MG63 (cell line): ENCODE results near the gene ADAMTS3. TPM values are rescaled to one million over a fixed set of nuclear protein-coding genes. Genes with fewer than 3 reads are reported as not detected.
A peak's percentile ranks its signal among the peaks of the same experiment; 100 is the strongest.

ENCODE experiments used
- DNase-seq: peaks from one replicate; pipeline ENCODE4 v3.0.0-alpha.2; 2020
- H3K27me3 ChIP-seq: fragments of 250-450 bp; sonication (Bioruptor Pico); 2 replicates; pipeline ENCODE4 v1.5.1; 2020; ENCODE audit warnings: mild to moderate bottlenecking, moderate library complexity
- H3K36me3 ChIP-seq: fragments of 250-450 bp; sonication (Bioruptor Pico); 2 replicates; pipeline ENCODE4 v1.5.1; 2020; ENCODE audit warnings: mild to moderate bottlenecking, moderate library complexity
- H3K4me3 ChIP-seq: fragments of 250-450 bp; sonication (Bioruptor Pico); 2 replicates; pipeline ENCODE4 v1.5.1; 2020; ENCODE audit warnings: mild to moderate bottlenecking, moderate library complexity
- H3K9me3 ChIP-seq: fragments of 250-450 bp; sonication (Bioruptor Pico); 2 replicates; pipeline ENCODE4 v1.5.1; 2020; ENCODE audit warnings: mild to moderate bottlenecking, moderate library complexity
- total RNA-seq: library from RNA; depleted of rRNA; stranded (reverse); fragments of >200 nt; shearing (Covaris generic); gene quantifications from 2 replicates; pipeline ENCODE4 v1.2.3, GENCODE V29; 2014; ENCODE audit warnings: low replicate concordance

Gene ADAMTS3
- total RNA-seq, 1 experiment from 2014 or later, result 7.1 TPM

DNA sequence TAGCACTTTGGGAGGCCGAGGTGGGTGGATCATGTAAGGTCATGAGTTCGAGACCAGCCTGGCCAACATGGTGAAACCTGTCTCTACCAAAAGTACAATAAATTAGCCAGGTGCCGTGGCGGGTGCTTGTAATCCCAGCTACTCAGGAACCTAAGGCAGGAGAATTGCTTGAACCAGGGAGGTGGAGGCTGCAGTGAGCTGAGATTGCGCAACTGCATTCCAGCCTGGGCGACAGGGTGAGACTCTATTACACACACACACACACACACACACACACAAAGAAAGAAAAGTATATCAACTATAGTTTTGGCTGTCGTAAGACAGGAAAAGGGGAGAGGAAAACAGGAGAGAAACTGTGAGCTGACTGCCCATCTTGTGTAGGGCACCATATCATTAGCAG is 171.7 kb downstream of the ADAMTS3 start:
- DNase-seq, result no peak
- Histone ChIP-seq H3K4me3 (no peak overlapping the region), H3K27me3 (no peaks in the 10 kb centered on the region), H3K36me3 (no peaks in the 10 kb centered on the region), H3K9me3 (no peaks in the 10 kb centered on the region)

DNA sequence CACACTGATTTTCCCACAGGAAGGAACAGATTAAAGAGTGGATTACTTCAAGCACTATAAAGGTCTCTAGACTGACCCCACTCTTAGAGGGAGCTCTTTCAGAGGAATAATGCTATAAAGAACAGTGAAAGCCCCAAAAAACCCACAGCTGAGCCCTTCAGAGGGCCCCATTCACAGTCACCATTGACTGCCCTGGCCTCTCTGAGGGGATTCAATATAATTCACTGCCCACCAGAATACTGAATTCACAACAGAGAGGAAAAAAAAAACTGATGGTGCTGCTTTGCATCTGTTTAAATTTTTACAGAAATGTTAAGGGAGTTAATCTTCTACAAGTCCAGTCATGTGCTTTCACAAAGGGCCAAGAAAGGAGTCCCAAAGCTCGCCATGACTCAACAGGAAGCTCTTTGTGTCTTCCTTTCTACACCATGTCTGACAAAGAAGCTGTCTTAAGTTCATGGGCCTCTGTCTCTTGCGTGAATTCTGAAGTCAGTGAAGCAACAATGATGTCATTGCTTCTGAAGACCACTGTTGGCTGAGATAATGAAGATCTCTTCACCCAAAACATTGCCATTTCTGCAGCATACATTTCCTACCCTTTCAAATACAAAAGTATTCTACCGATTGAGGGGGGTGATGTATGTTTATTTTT is 174.9 kb downstream of the ADAMTS3 start:
- no peaks in the 10 kb centered on the region for H3K36me3 ChIP-seq
- no peak overlapping the region for H3K4me3 ChIP-seq
- no peaks in the 10 kb centered on the region for H3K27me3 ChIP-seq
- no peaks in the 10 kb centered on the region for H3K9me3 ChIP-seq
- DNase-seq, result no peak

DNA sequence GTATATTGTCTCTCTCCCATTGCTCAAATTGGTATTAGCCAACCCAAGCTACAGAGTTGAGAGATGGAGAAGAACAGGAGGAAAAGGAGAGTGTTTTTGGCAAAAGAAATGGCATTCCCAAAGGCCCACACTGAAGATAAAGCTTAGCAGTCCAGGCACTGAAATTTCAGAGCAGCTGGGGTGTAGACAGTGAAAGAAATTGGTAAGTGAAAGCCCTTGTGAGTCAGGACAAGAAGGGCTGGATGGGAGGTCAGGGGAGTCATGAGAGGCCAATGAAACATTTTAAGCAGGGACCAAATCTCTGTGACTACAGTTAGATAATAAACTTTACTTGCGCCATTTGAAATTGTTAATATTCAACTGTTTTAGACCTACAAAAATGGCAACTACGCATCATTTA is 177.7 kb downstream of the ADAMTS3 start:
- no peaks in the 10 kb centered on the region for H3K36me3 ChIP-seq
- H3K4me3 ChIP-seq, result no peak overlapping the region
- no peak for DNase-seq
- no peaks in the 10 kb centered on the region for H3K27me3 ChIP-seq
- H3K9me3 ChIP-seq, result no peaks in the 10 kb centered on the region

DNA sequence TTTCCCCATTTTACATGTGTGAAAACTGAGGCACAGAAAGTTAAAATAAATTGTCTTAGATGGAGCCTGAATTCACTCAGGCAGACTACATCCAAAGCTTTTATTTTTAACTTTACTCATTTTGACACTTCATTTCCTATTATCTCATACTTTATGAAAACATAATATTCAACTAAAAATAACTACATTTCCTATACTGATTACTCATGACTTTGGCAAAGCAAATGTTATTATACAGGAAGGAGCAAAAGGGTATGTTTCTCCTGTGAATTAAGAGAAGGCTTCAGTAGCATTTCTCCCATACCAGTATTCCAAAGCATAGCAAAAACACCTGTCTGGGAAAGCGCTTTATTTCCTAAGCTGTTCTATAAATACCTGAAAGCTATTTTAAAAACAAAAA is 178.6 kb downstream of the ADAMTS3 start:
- Histone ChIP-seq H3K27me3 (no peaks in the 10 kb centered on the region), H3K4me3 (no peak overlapping the region), H3K36me3 (no peaks in the 10 kb centered on the region), H3K9me3 (no peaks in the 10 kb centered on the region)
- DNase-seq, result no peak

DNA sequence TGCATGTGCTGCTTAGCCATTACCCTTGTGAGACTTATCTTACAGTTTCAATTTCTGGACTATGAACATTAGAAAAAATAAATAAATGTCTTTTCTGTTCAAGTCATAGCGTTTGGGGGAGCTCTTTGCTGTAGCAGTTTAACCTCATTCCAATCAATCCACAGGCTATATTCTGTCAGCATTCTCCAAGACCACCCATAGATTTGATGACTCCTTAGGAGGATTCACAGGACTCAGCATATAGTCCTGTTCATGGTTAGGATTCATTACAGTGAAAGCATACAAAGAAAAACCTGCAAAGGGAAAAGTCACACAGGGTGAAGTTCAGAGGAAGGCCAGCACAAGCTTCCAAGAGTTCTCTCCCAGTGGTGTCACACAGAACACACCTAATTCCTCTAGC is 180.5 kb downstream of the ADAMTS3 start:
- Histone ChIP-seq H3K9me3 (peaks cover 2% of the 10 kb centered on the region; the same call in 1 of the 2 replicates), H3K27me3 (no peaks in the 10 kb centered on the region), H3K4me3 (no peak overlapping the region), H3K36me3 (no peaks in the 10 kb centered on the region)
- DNase-seq, result no peak

DNA sequence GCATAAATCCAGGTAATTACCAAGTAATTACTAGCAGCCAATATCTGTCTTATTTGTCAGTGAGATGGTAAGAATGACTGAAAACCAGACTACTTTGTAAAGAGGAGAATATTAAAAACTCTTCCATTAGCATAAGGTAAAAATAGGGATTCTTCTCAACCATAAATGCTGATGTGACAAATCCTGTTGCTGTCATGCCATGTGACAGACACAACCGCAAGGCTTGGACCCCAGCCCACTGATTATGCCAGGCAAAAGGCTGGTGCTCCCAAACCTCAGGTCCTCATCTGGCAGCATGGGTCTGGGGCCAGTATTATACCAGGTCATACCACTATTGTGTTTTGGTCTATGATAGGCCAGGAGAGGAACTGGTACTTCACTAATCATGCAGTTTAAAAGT is 181.1 kb downstream of the ADAMTS3 start:
- Histone ChIP-seq H3K4me3 (no peak overlapping the region), H3K36me3 (no peaks in the 10 kb centered on the region), H3K27me3 (no peaks in the 10 kb centered on the region), H3K9me3 (peaks cover 2% of the 10 kb centered on the region; the same call in 1 of the 2 replicates)
- DNase-seq, result peak; percentile 9

DNA sequence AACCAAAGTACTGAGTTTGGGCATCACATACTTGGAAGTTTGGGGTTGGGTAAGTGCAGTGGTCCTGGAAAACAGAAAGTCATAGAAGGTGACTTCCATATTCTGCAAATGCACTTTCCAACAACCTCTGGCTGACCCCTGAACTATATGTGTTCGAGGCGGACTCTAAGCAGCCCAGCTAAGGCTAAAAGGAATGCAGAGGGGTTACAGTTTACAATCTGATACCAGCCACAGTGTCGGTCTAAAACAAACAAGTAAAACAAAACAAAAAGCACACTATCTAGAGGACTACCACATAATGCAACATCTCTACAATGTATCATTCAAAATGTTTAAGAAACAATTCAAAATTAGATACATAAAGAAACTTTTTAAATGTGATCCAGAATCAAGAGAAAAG is 185.6 kb downstream of the ADAMTS3 start:
- peaks cover 2% of the 10 kb centered on the region; the same call in 1 of the 2 replicates for H3K9me3 ChIP-seq
- DNase-seq, result no peak
- H3K36me3 ChIP-seq, result 0 out of 2 replicates have a peak, but pooled peaks cover 1% of the 10 kb centered on the region
- H3K4me3 ChIP-seq, result no peak overlapping the region
- H3K27me3 ChIP-seq, result no peaks in the 10 kb centered on the region

DNA sequence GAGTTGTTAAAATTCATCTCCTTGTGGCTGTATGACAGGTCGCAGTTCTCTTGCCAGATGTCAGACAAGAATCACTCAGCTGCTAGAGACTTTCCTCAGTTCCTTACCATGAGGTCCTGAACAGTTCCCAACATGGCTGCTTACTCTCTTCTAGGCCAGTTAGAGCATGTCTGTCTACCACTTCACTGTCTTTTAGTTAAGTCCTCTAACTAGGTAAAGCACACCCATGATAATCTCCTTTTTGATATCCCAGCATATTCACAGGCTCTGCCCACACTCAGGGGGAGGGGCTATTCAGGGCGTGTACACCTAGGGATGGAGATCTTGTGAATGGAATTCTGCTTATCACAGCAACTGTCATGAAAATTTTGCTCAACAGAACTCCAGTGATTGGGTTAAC is 190.1 kb downstream of the ADAMTS3 start:
- no peak for DNase-seq
- peaks cover 5% of the 10 kb centered on the region; the same call in 1 of the 2 replicates for H3K36me3 ChIP-seq
- H3K9me3 ChIP-seq, result peaks cover 6% of the 10 kb centered on the region; the same call in 1 of the 2 replicates
- no peaks in the 10 kb centered on the region for H3K27me3 ChIP-seq
- H3K4me3 ChIP-seq, result no peak overlapping the region

DNA sequence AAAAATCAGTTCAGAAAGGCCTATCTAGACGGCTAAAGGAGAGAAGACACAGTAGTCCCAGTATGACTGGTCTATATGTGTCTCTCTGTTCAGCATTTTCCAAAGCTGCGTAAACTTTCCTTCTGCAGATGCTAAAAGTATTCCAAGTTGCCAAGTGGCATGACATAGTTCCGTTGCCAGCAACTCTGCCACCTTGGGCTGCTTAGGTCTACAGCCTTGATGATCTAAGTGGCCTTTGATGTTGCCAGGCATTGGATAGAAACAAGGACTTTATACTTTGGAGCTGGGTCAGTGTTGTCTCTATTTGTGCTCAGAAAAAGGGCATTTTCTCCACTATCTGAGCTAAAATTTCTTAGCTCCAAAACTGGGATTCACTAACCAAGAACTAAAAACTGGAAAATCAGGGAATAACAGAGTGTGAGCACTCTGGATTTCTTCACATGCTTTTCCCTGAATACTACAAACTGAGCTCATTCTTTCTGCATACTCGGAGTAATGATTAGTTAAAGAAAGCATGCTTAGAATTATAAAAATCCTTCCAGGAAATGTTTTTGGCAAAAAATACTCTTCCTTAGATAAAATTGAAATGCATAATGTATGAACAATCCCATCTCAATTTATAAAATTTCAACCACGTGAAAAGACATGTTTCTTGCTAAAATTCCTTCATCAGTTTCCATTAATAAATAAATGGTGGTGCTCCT is 191.4 kb downstream of the ADAMTS3 start:
- Histone ChIP-seq H3K9me3 (peaks cover 4% of the 10 kb centered on the region; the same call in 1 of the 2 replicates), H3K36me3 (peaks cover 5% of the 10 kb centered on the region; the same call in 1 of the 2 replicates), H3K27me3 (no peaks in the 10 kb centered on the region), H3K4me3 (no peak overlapping the region)
- DNase-seq, result peak; percentile 13

DNA sequence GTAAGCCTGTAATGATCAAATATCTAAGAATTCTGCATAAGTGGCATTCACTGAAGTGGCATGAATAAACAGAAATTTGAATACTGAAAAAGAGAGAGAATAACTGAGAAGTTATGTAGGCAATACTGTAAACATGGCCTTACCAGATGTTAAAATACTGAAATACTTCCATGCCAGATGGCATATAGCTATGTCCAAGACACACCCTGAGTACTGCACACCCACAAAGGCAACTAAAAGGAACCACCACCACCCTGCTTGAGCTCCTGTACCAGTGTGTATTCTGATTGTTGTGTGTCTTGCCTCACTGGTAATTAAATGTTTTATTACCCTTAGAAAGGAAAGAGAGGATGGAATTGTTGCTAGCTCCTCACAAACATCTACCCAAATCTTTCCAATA is 192.1 kb downstream of the ADAMTS3 start:
- no peaks in the 10 kb centered on the region for H3K27me3 ChIP-seq
- peak; percentile 11 for DNase-seq
- H3K9me3 ChIP-seq, result peaks cover 4% of the 10 kb centered on the region; the same call in 1 of the 2 replicates

DNA sequence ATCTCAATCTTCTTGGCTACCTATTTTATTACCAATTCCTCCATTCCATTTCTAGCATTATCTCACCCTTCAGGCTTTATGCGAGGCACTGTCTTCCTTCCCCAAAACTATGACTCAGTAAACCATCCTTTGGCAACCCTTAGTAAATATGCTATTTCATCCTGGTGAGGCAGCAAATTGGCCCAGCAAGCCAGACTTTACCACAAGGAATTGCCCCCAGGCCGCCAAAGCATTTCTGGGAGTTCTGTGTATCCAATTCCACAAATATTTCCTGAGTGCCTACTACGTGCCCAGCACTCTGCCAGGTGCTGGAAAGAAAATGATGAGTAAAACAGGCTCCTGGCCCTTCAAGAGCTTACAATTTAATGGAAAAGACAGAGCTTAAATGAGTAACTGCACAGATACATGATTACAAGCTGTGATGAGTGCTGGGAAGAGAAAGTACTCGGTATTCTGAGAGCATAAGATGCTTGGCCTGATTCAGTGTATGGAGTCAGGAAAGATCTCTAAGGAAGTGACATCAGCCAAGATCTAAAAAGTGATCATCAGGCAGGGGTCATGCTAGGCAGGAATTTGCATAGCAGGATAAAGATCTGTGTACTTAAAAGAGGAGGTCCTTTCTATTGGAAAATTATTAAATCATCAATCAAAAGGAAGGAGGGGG is 193.8 kb downstream of the ADAMTS3 start:
- peaks cover 6% of the 10 kb centered on the region for H3K9me3 ChIP-seq
- H3K4me3 ChIP-seq, result no peak overlapping the region
- peaks cover 5% of the 10 kb centered on the region; the same call in 1 of the 2 replicates for H3K36me3 ChIP-seq
- no peaks in the 10 kb centered on the region for H3K27me3 ChIP-seq
- peak; percentile 92 for DNase-seq

More for the DNA sequence above, 192.1 kb downstream of the ADAMTS3 start:
- Histone ChIP-seq H3K4me3 (no peak overlapping the region), H3K36me3 (peaks cover 5% of the 10 kb centered on the region; the same call in 1 of the 2 replicates)

DNA sequence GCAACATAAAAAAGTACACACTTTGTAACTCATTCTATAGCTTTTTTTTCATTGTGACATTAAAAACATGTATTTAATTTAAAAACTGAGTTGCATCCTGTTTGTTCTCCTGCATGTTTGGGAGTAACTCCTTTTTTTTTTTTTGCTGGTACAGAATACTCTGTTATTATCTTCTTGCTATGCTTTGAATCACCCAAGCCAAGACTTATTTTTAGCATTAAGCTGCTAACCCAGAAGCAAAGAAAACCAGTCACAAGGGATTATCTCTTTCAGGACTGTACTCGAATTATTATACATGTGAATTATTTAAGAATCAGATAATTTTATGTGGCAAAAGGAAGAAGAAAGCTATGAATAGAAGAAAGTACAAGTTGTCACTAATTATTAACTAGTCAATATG is 194.9 kb downstream of the ADAMTS3 start:
- no peaks in the 10 kb centered on the region for H3K27me3 ChIP-seq
- H3K4me3 ChIP-seq, result no peak overlapping the region
- H3K9me3 ChIP-seq, result peaks cover 6% of the 10 kb centered on the region
- peaks cover 5% of the 10 kb centered on the region; the same call in 1 of the 2 replicates for H3K36me3 ChIP-seq
- DNase-seq, result no peak

DNA sequence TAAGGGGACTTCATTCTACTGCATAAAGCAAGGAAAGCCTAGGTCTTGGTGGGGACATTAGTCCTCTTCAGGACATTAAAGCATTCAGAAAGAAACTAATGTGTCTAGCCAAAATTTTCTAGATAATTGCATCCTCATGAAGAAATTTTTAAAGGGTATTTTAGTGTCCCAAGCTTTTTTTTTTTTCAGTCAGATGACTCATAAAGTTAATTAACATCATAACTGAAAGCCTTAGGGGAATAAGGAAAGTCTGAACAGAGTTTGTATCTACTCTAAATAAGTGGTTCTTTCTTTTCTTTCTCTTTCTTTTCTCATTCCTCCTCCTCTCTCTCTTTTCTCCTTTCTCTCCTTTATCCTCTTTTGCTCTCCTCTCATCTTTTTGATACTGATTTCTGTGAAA is 202.4 kb downstream of the ADAMTS3 start:
- H3K36me3 ChIP-seq, result no peaks in the 10 kb centered on the region
- H3K4me3 ChIP-seq, result no peak overlapping the region
- no peak for DNase-seq
- H3K9me3 ChIP-seq, result peaks cover 2% of the 10 kb centered on the region; the same call in 1 of the 2 replicates
- no peaks in the 10 kb centered on the region for H3K27me3 ChIP-seq

DNA sequence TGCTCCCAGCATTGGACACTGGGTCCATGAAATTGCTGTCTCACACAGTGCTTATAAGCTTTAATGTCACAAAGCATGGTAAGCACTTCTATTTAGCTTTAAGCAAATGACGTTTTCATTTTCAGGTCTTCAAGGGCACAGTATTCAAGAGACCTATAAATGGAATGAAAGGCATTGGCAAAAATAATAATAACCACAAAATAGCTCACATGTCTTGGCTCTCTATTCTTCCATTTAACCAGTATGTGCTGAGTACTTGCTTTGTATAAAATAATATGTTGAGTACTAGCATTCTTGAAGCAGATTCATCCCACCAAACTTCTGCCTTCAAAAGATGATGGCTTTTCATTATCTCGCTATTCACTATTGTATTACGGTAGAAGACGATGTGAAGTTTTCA is 203.0 kb downstream of the ADAMTS3 start:
- no peaks in the 10 kb centered on the region for H3K36me3 ChIP-seq
- peaks cover 2% of the 10 kb centered on the region; the same call in 1 of the 2 replicates for H3K9me3 ChIP-seq
- no peak for DNase-seq
- no peak overlapping the region for H3K4me3 ChIP-seq
- no peaks in the 10 kb centered on the region for H3K27me3 ChIP-seq

DNA sequence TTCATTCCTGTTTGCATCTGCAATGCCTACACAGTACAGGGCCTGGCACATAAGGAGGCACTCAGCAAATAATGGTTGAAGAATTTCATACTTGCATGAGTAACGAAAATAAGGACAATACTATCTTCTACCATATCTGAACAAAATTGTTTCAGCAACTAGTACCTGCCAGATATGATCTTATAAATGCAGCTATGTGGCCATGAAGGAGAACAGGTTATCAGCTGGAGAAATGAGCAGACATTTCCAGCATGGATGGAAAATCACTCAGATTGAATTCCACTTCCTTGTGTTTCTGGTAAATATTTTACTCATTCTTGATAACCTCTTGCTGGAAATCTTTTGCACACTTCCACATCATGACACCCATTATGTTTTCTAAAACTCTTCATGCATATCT is 204.0 kb downstream of the ADAMTS3 start:
- no peaks in the 10 kb centered on the region for H3K27me3 ChIP-seq
- no peaks in the 10 kb centered on the region for H3K9me3 ChIP-seq
- DNase-seq, result no peak
- H3K4me3 ChIP-seq, result no peak overlapping the region
- H3K36me3 ChIP-seq, result no peaks in the 10 kb centered on the region

DNA sequence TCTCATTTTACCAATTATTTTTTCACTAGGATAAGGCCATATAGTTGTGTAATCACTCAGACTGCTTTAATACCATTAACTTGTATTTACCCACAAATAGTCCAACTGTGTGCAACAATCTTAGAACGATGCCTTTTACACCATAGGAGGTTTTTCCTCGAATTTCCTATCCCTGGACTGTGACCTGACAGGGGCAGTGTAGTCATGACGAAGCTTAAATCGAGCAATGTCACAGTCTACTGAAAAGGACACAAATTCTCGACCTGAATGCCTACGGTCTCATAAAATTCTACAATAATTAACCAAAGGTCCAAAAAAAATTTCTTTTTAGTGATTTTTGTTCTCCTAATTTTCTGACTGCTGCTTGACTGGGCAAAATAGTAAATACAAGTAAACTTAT is 208.9 kb downstream of the ADAMTS3 start:
- Histone ChIP-seq H3K36me3 (no peaks in the 10 kb centered on the region), H3K9me3 (no peaks in the 10 kb centered on the region; the same call in 1 of the 2 replicates), H3K4me3 (no peak overlapping the region), H3K27me3 (no peaks in the 10 kb centered on the region)
- DNase-seq, result no peak

DNA sequence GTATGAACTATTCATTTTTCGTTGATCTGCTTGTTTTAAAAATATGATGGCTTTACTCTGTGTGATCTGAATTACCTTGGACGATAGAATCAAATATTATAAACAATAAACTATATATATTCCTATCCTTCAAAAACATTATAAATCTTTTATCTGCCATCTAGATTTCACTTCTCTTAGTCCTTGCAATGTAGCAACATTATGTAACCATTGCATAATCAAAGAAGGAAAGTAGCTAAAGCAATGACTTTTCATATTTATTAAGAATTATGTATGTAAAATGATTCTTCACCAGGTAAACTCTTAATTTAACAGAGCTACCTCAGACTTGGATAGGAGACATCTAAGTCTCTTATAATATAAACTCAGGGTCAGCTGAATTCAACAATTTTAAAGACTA is 210.5 kb downstream of the ADAMTS3 start:
- no peak for DNase-seq
- Histone ChIP-seq H3K9me3 (no peaks in the 10 kb centered on the region; the same call in 1 of the 2 replicates), H3K36me3 (no peaks in the 10 kb centered on the region), H3K4me3 (no peak overlapping the region), H3K27me3 (no peaks in the 10 kb centered on the region)
